ENCODE results near the gene MICAL3.

MICAL3 gene

GRCh38 chr22:17782621-17783020 lies 241.7 kb downstream of the MICAL3 start:
- Mint-ChIP-seq H3K9me3 (no peaks in the 10 kb centered on the region), H3K36me3 (ENCODE audit: low read depth) (peaks cover 19% of the 10 kb centered on the region), H3K27me3 (ENCODE audit: low read depth) (no peaks in the 10 kb centered on the region), H3K4me3 (no peak overlapping the region), H3K4me1 (ENCODE audit: low read depth) (peaks cover 17% of the 10 kb centered on the region), H3K27ac (no peak overlapping the region)
- DNase-seq (ENCODE audit: low spot score) = no peak

GRCh38 chr22:17782158-17782557 lies 242.2 kb downstream of the MICAL3 start:
- DNase-seq (ENCODE audit: low spot score) = no peak
- Mint-ChIP-seq H3K27me3 (ENCODE audit: low read depth) (no peaks in the 10 kb centered on the region), H3K4me1 (ENCODE audit: low read depth) (peaks cover 20% of the 10 kb centered on the region)

GRCh38 chr22:17781319-17782031 lies 242.9 kb downstream of the MICAL3 start:
- peak; percentile 59 for DNase-seq (ENCODE audit: low spot score)
- H3K4me1 Mint-ChIP-seq (ENCODE audit: low read depth) = peaks cover 20% of the 10 kb centered on the region
- peaks cover 20% of the 10 kb centered on the region for H3K36me3 Mint-ChIP-seq (ENCODE audit: low read depth)
- H3K4me3 Mint-ChIP-seq = no peak overlapping the region
- no peak overlapping the region for H3K27ac Mint-ChIP-seq
- no peaks in the 10 kb centered on the region for H3K27me3 Mint-ChIP-seq (ENCODE audit: low read depth)
- H3K9me3 Mint-ChIP-seq = no peaks in the 10 kb centered on the region

More at GRCh38 chr22:17782158-17782557, 242.2 kb downstream of the MICAL3 start:
- H3K4me3 Mint-ChIP-seq = no peak overlapping the region
- H3K27ac Mint-ChIP-seq = no peak overlapping the region
- peaks cover 20% of the 10 kb centered on the region for H3K36me3 Mint-ChIP-seq (ENCODE audit: low read depth)
- no peaks in the 10 kb centered on the region for H3K9me3 Mint-ChIP-seq

GRCh38 chr22:17780741-17781318 lies 243.5 kb downstream of the MICAL3 start:
- no peak for DNase-seq (ENCODE audit: low spot score)
- H3K9me3 Mint-ChIP-seq = no peaks in the 10 kb centered on the region
- no peak overlapping the region for H3K4me3 Mint-ChIP-seq
- peaks cover 25% of the 10 kb centered on the region for H3K4me1 Mint-ChIP-seq (ENCODE audit: low read depth)
- H3K27ac Mint-ChIP-seq = no peak overlapping the region
- H3K36me3 Mint-ChIP-seq (ENCODE audit: low read depth) = peaks cover 20% of the 10 kb centered on the region
- H3K27me3 Mint-ChIP-seq (ENCODE audit: low read depth) = no peaks in the 10 kb centered on the region

GRCh38 chr22:17780116-17780740 lies 244.1 kb downstream of the MICAL3 start:
- Mint-ChIP-seq H3K9me3 (no peaks in the 10 kb centered on the region), H3K4me3 (no peak overlapping the region), H3K36me3 (ENCODE audit: low read depth) (peaks cover 20% of the 10 kb centered on the region), H3K27ac (no peak overlapping the region), H3K27me3 (ENCODE audit: low read depth) (peaks cover 3% of the 10 kb centered on the region), H3K4me1 (ENCODE audit: low read depth) (peaks cover 30% of the 10 kb centered on the region)
- DNase-seq (ENCODE audit: low spot score) = no peak

GRCh38 chr22:17779286-17780115 lies 244.9 kb downstream of the MICAL3 start:
- Mint-ChIP-seq H3K27me3 (ENCODE audit: low read depth) (peaks cover 5% of the 10 kb centered on the region), H3K4me1 (ENCODE audit: low read depth) (peaks cover 36% of the 10 kb centered on the region), H3K4me3 (peak overlapping the region; percentile 97), H3K9me3 (no peaks in the 10 kb centered on the region), H3K27ac (no peak overlapping the region), H3K36me3 (ENCODE audit: low read depth) (peaks cover 20% of the 10 kb centered on the region)
- DNase-seq (ENCODE audit: low spot score) = no peak

GRCh38 chr22:17778412-17778976 lies 245.9 kb downstream of the MICAL3 start:
- Mint-ChIP-seq H3K4me1 (ENCODE audit: low read depth) (peaks cover 38% of the 10 kb centered on the region), H3K9me3 (no peaks in the 10 kb centered on the region), H3K27ac (no peak overlapping the region)

GRCh38 chr22:17777717-17778044 lies 246.7 kb downstream of the MICAL3 start:
- peaks cover 13% of the 10 kb centered on the region for H3K27me3 Mint-ChIP-seq (ENCODE audit: low read depth)
- H3K4me3 Mint-ChIP-seq = peak overlapping the region; percentile 97
- no peak for DNase-seq (ENCODE audit: low spot score)
- peaks cover 46% of the 10 kb centered on the region for H3K4me1 Mint-ChIP-seq (ENCODE audit: low read depth)
- no peaks in the 10 kb centered on the region for H3K9me3 Mint-ChIP-seq
- H3K36me3 Mint-ChIP-seq (ENCODE audit: low read depth) = peaks cover 23% of the 10 kb centered on the region
- peak overlapping the region; percentile 97 for H3K27ac Mint-ChIP-seq

More at GRCh38 chr22:17778412-17778976, 245.9 kb downstream of the MICAL3 start:
- Mint-ChIP-seq H3K27me3 (ENCODE audit: low read depth) (peaks cover 6% of the 10 kb centered on the region), H3K4me3 (peak overlapping the region; percentile 97), H3K36me3 (ENCODE audit: low read depth) (peaks cover 20% of the 10 kb centered on the region)
- DNase-seq (ENCODE audit: low spot score) = no peak

GRCh38 chr22:17777005-17777716 lies 247.2 kb downstream of the MICAL3 start:
- Mint-ChIP-seq H3K9me3 (no peaks in the 10 kb centered on the region), H3K4me3 (peak overlapping the region; percentile 97), H3K27ac (peak overlapping the region; percentile 97), H3K36me3 (ENCODE audit: low read depth) (peaks cover 26% of the 10 kb centered on the region), H3K27me3 (ENCODE audit: low read depth) (peaks cover 15% of the 10 kb centered on the region), H3K4me1 (ENCODE audit: low read depth) (peaks cover 47% of the 10 kb centered on the region)
- DNase-seq (ENCODE audit: low spot score) = peak; percentile 63

- H3K36me3 Mint-ChIP-seq (ENCODE audit: low read depth) = peaks cover 28% of the 10 kb centered on the region
- DNase-seq (ENCODE audit: low spot score) = no peak
- H3K27me3 Mint-ChIP-seq (ENCODE audit: low read depth) = peaks cover 19% of the 10 kb centered on the region
- peaks cover 44% of the 10 kb centered on the region for H3K4me1 Mint-ChIP-seq (ENCODE audit: low read depth)
- H3K27ac Mint-ChIP-seq = peak overlapping the region; percentile 77
- no peaks in the 10 kb centered on the region for H3K9me3 Mint-ChIP-seq
- peak overlapping the region; percentile 71 for H3K4me3 Mint-ChIP-seq
Measured at GRCh38 chr22:17775781-17776465, 248.4 kb downstream of the MICAL3 start.

- Mint-ChIP-seq H3K4me1 (ENCODE audit: low read depth) (peaks cover 46% of the 10 kb centered on the region), H3K4me3 (peak overlapping the region; percentile 71), H3K27ac (peak overlapping the region; percentile 53), H3K27me3 (ENCODE audit: low read depth) (peaks cover 23% of the 10 kb centered on the region), H3K36me3 (ENCODE audit: low read depth) (peaks cover 29% of the 10 kb centered on the region), H3K9me3 (no peaks in the 10 kb centered on the region)
- no peak for DNase-seq (ENCODE audit: low spot score)
Measured at GRCh38 chr22:17774926-17775685, 249.3 kb downstream of the MICAL3 start.

- Mint-ChIP-seq H3K4me1 (ENCODE audit: low read depth) (peaks cover 46% of the 10 kb centered on the region), H3K36me3 (ENCODE audit: low read depth) (peaks cover 22% of the 10 kb centered on the region)
Measured at GRCh38 chr22:17774206-17774925, 250.0 kb downstream of the MICAL3 start, which contains the start of gene BID. Gene BID, minus strand, starts transcription at chr22:17774469. Its CDS starts 24,353 bp downstream, at chr22:17750116.

More at GRCh38 chr22:17774206-17774925, 250.0 kb downstream of the MICAL3 start, which contains the start of gene BID:
- H3K27me3 Mint-ChIP-seq (ENCODE audit: low read depth) = peaks cover 25% of the 10 kb centered on the region
- peak; percentile 29 for DNase-seq (ENCODE audit: low spot score)
- H3K4me3 Mint-ChIP-seq = peak within 1 kb of the TSS; percentile 88
- peak within 1 kb of the TSS; percentile 53 for H3K27ac Mint-ChIP-seq
- H3K9me3 Mint-ChIP-seq = no peaks in the 10 kb centered on the region

Measured in T-helper 2 cell treated with Interferon-gamma antibody and Interleukin-4, amounts not matched to agents 5 μg/mL and 100 μg/mL, for 36 hours (primary cell).